ENCODE measurements around the gene PAPLN.

The PAPLN gene

DNA sequence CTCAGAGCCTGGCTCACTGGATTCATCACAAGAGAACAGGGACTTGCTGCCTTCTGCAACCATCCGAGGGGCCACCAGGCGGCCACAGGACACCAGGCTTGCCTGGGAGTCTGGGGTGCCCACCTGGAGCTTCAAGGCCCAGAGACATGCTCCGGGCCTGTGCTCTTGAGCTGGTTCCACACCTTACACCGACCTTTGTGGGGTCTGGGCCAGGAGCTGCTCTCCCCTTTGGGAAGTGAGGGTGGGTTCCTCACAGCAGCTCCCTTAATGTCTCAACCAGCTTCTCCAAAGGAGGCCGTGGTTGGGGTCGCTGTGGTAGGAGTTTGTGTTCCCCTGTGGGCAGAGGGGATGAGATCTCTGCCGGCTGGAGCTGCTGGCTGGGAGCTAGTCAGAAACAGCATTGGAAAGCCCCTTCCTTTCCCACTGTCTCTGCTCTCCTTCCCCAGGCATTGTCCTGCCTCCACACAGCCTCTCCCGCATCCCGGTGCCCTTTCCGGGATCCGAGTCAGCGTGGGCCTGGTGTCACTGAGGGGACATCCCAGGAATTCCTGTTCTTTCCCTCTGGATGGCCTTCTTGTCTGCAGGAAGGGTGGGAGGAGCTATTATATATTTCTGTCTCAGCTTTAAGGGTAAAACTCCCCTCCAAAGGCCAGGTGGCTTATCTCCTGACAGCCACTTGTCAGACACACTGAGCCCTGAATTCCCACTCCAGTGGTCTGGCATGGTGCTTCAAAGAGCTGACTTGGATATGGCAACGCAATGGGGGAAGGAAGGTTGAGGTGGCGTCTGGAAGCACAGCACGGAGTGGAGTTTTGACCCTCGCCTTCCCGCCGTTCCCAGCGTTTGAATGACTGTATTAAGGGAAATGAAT lies 5.1 kb upstream of the PAPLN start:
- no peak for DNase-seq

DNA sequence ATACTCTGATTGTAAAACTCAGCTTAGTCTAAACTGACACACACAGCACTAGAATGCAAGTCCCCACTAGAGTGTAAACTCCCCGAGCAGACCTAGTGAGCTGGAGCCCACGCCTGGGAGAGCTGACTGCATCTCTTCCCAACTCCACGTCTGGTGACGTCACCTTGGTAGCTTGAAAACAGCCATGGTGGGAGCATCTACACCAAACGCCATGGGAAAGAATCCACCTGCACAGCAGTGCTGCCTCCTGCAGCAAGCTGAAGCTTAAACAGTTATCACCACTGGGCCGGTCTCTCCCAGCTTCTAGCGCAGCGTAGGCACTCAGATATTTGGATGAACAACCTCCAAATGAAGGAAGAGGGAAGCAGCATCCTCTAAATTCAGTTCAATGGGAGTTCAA lies 4.3 kb upstream of the PAPLN start:
- no peak for DNase-seq

DNA sequence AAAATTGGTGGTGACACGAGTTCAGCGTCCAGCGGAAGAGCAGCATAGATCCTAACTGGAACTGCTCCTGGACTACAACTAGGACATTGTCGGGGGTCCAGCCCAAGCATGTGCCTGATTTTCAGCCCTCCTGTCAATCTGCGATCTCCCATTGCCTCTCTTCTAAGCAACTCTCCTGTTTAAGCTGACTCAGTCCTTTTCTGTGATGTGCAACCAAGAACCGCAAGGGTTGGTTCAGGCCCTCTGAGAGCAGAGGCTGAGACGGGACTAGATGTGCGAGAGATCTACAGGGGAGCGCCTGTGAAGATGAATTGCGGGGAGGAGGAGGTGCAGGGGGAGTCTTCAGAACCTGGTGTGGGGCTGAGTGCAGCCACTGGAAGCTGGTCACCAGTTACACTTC lies 3.7 kb upstream of the PAPLN start:
- no peak for DNase-seq

DNA sequence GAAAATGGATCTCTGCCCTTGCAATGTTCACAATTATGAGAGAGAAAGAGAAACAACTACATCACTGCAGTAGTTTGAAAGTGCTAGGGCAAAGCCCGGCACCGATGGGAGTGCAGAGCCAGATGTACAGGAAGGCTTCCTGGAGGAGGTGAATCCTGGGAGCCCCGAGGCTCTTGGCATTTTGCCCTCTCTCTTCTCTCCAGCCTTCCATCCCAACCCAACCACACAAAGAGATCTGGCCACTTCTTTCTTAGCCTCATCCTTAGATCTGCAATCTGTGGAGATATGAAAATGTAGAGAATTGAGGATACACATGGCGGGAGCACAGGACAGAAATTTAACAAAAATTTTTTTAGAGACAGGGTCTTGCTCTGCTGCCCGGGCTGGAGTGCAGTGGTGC lies 3.3 kb upstream of the PAPLN start:
- no peak for DNase-seq

DNA sequence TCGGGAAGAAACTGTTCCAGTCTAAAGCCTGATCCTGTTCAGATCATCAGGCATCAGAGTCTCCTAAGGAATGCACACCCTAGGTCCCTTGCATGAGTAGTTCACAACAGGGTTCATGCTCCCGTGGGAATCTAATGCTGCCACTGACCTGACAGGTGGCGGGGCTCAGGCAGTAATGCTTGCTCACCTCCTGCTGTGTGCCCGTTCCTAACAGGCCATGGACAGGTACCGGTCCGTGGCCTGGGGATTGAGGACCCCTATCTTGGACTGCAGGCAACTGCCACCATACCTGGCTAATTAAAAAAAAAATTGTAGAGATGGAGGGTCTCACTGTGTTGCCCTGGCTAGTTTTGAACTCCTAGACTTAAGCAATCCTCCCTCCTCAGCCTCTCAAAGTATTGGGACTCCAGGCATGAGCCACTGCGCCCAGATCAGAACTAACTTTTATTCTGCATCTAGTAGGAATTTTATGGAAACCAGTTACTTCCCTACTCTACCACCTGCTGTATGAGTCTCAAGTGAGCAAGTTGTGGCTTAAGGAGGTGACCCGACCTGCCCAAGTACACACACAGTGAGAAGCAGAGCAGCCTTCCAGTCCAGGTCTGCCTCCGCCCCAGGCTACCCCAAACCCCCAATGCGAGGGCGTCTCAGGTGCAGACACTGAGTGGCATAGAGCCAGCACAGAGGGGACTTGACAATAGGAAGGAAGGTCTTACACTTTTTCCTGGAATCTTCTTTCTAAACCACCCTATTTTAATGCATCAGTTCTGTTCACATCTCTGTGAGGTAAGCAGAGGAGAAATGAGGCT lies 2.5 kb upstream of the PAPLN start:
- no peak for DNase-seq

DNA sequence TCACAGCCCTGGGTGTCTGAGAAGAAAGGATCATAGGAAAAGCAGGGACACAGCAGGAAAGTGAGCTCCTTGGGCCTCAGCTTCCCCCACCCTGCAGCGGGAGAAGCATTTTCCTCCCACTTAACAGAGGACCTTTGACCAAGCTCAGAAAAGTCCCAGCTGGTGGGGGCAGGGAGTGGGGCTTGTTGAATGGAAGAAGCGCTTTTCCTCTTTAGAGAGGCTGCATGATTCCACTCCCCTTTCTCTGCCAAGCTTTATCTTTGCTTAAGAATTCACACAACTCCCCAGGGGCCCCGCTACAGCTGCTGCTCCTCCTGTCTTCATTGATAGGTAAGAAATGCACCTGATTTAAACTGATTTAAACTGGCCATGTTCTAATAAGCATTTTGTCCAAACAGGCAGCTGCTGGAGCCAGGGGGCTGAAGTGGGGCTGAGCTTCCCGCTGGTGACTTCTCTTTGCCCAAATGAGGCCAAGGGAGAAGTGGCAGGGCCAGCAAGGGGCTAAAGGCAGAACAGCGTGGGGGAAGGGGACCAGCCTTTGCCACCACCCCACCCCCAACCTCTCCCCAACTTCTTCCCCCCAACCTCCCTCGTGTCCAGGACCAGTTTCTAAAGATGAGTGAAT lies 1.7 kb upstream of the PAPLN start:
- DNase-seq = no peak

DNA sequence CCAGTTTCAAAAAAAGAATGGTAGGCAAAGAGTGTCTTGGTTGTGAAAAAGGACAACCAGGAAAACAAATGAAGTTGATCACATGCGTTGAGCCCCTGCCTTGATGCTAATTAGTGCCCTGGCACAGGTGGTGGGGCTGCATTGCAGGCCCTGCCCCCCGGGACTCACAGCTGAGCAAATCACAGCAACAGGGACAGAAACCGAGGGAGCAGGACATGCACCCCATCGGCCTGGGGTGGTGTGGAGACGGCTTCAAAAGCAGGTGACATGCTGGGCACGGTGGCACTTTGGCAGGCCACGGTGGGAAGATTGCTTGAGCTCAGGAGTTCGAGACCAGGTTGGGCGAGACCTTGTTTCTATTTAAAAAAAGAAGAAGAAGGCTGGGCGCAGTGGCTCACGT lies 1.1 kb upstream of the PAPLN start:
- DNase-seq = no peak

DNA sequence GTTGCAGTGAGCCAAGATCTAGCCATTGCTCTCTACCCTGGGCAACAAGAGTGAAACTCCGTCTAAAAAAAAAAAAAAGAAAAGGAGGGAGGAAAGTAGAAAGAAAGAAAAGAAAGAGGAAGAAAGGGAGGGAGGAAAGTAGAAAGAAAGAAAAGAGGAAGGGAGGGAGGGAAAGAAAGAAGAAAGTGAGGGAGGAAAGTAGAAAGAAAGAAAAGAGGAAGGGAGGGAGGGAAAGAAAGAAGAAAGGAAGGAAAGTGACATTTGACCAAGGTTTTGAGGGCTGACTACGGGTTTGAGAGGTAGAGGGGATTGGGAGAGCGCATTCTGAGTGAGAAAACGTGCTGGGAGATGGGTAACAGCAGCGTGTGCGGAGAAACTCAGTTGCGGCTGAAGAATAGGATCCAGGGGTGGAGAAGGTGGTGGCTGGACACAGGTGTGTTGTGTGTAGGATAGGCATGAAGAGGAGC lies 521 bp upstream of the PAPLN start:
- no peak for DNase-seq

DNA sequence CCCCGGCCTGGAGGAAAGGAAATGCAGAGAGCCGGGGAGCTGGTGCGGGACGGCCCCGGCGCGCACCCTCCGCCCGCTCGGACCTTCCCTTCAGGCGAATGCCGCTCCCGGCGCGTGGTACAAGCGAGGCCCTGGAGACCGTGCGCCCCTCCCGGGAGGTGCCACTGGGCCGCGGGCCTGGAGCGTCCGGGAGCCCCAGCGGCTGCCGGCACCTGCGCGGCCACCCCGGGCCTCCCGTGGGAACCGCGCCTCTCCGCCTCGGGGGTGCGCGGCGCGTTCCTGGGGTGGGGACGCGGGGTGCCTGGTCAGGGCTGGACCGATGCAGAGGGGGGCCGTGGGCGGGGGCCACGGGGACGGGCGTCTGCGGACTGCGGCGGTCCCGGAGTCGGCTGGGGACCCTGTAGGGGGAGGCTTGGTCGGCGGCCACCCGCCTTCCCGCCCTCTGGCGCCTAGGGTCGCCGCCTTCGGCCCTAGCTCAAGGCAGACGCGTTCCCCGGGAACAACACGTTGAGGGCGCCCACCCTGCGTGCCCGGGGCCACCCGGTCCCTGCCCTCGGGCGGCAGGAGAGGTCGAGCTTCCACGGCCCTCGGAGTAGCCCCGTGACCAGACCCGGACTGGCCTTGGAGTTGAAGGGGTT lies 599 bp downstream of the PAPLN start:
- DNase-seq = no peak

DNA sequence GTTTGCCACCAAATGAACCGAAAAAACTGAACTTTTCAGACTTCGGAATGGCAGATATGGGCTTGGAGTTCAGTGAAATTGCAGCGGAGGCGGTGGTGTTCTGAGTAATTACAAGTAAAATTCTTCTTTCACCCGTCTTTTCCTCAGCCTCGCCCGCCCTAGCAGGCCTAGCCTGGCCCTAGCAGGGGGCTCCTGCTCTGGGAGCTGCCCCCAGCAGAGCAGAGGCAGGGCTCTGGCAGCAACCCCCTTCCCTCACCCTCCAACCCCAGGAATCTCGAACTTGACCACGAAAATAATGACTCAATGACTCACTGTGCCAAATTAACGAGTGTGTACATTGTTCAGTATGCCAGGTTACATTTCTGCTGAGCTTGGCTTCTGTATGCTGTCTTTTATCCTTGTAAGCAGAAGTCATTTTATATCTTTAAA lies 1.1 kb downstream of the PAPLN start:
- DNase-seq = no peak

DNA sequence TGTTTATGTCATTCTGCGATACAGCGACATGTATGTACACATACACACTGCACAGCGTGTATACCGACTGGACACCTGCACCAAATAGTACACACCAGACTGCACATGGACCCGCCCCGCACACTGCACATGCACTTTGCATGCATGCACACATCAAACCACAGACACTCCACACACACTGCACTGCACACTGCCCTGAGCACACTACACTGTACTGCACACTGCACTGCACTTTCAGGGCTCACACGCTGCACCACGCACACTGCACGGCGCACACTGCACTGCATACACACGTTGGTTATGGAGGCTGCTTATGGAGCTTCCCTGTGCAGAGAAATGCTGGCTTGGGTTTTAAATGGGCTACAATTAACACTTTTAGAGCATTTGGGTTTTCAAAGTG lies 1.6 kb downstream of the PAPLN start:
- no peak for DNase-seq

DNA sequence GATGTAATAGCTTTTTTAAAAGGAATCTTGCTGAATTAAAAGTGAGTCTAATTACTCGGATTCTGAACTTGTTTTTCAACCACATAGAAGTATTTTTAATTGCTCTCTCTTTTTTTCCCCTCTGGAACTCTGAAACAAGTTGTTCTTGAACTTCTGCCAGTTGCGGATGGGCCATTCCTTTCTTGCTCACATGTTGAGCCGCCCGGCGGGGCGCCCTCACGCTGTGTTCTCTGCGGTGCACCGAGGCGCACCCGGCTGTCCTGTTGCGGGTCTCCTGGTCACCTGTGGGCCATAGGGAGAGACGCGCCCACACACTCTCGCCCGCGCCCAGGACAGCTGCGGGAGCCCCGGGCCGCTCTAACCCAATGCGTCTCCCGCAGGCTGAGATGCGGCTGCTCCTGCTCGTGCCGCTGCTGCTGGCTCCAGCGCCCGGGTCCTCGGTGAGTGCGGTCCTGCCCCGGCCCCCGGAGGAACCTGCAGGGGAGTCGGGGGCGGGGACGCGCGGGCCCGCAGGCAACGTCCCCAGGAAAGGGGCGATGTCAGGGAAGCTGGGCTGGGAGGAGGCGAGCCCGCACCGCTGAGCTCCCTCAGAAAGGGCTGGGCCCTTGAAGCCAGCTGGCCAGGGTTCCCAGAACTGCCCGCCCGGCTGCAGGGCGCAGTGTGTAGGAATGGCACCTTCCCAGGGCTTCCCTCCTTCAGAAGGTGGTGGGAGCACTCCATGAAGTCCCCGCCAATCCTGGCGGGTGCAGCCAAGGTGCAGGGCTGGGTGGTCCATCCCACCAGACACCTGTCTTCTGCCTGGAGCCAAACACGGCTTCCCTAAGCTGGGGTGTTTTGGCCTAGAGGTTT lies 2.3 kb downstream of the PAPLN start:
- no peak for DNase-seq

DNA sequence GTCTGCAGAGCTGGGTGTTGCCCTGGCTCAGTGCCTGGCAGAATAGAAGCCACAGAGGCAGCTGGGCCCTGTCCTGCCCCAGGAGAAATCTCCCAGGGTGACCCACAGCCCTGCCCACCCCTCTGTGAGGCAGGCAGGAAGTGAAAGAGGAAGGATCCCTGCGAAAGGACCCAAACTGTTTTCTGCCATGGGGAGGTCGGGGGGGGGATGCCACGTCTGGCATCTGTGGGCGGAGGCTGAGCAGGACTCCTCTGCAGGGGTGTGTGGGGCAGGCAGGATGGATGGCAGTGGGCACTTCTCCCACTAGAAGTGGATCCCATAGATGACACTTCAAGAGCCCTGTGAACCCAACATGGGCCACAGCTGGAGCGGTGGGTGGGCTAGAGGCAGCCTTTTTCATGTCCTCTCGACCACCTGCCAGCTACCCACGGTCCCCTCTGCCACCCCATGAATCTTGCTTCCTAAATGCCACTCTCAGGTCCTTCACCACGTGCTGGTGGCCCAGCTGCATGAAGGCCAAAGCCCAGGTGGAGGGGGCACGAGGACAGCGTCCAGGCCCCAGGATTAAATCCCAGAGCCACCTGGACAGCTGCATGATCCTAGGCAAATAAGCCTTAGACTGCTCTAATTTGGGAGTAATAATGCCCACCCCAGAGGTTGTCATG lies 3.6 kb downstream of the PAPLN start:
- DNase-seq = peak; percentile 20

DNA sequence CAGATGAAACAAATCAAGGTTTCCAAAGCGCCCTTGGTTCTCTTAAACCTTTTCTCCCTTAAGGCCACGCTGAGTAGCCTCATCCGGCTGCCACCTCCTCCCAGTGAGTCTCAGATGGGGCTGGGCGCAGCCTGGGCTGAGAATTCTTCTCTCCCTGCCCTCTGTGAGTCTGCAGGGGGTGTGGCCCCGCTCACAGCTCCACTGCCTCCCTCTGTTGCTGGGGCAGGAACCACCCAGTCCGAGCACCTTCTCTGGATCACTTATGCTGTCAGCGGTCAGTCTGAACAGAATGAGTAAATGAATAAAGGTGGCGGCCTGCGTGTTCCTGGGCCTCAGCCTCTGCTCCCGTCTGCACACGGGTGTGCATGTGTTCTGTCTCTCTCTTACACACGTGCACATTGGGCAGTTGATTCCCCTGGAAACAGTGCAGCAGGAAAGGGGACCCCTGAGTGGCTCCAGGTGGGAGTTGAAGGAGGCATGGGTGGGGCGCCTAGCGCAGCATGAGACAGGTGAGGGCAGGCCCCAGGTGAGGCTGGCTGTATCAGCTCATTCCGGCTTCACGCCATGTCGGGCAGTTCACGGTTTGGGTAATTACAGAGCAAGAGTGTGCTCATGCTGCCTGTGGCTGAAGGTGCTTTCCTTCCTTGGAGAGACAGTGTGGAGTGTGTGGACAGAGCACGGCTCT lies 4.3 kb downstream of the PAPLN start:
- DNase-seq = no peak

DNA sequence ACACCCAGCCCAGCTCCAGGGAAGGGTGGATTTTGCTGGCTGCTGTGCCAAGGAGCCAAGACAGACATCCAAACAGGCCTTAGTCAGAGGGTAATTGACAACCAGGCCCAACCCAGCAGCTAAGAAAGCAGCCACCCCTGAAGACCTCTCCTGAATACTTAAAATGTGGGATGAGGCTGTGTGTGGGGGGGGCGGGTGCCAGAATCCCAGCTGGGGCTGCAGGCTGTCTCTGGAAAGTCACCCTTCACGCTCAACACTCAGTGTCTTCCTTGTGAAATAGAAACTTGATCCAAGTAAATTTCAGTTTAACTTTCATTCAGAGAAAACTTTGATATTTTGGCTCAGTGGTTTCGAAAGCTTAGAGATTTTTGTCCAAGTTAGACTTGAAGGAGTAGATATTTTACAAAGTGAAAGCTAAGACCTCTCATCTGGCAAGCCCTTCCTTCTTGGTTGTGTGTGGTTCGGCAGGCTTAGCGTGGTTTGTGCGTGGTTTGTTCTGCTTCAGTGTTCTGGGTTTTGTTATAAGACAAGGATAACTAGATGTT lies 5.1 kb downstream of the PAPLN start:
- no peak for DNase-seq

DNA sequence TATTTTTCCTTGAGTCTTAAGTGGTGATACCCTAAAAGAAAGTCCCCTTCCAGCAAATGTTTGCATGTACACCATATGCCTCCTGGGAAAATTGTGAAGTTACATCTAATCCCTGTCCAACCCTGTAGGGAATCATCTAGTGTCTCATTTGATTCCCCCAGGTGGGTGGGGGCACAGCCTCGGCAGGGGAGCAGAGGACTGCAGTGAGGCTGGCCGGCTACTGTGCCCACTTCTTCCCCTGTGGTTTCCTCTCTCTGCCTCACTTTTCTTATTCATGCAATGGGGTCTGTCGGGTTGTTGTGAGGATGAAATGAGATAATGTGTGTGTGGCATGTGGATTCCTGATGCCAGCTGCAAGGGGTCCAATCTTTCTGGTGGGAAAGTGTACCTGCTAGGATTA lies 6.0 kb downstream of the PAPLN start:
- no peak for DNase-seq

DNA sequence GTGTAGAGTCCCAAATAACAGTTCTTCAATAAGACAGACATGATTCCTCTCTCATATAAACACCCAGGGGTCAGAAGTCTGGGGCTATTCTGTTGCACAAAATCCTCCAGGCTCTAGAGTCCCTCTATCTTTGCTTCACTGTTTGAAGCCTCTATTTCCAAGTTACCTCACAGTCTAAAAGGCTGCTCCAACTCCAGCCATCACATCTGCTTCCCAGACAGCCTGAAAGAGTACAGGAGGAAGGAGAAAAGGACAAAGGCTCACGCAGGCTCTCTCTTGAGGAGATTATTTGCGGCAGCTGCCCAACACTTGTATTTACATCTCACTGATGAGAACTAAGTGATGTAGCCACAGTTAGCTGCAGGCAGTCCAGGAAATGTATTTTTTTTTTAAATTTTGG lies 6.4 kb downstream of the PAPLN start:
- DNase-seq = no peak

DNA sequence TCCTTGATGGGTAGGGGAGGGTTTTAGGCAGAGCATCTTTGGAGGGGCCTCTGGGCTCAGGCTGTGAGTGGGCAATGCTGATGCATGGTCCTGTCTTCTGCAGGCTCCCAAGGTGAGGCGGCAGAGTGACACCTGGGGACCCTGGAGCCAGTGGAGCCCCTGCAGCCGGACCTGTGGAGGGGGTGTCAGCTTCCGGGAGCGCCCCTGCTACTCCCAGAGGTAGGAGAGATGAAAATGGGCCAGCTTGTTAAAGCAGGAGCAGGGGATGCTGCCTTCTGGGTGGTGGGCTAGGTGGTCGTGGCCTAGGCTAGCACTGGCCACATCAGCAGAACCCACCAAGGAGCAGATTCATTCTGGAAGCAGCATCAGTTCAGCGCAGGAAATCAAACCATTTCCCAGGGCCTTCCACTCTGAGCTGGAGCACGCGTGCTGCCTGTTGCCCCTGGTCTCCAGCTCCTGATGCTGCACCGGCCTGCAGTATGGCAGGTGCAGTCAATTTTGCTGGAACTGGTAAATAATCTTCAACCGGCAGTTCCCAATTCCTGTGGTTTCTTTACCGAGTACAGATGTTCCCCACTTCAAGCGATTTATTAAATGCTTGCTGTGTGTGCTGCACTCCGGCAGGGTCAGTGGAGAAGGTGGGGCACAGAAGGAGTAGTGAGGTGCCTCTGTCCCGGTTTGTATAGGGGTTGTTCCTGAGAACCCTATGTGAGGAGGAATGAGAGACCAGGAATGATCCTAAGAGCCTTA lies 7.4 kb downstream of the PAPLN start:
- DNase-seq = no peak

DNA sequence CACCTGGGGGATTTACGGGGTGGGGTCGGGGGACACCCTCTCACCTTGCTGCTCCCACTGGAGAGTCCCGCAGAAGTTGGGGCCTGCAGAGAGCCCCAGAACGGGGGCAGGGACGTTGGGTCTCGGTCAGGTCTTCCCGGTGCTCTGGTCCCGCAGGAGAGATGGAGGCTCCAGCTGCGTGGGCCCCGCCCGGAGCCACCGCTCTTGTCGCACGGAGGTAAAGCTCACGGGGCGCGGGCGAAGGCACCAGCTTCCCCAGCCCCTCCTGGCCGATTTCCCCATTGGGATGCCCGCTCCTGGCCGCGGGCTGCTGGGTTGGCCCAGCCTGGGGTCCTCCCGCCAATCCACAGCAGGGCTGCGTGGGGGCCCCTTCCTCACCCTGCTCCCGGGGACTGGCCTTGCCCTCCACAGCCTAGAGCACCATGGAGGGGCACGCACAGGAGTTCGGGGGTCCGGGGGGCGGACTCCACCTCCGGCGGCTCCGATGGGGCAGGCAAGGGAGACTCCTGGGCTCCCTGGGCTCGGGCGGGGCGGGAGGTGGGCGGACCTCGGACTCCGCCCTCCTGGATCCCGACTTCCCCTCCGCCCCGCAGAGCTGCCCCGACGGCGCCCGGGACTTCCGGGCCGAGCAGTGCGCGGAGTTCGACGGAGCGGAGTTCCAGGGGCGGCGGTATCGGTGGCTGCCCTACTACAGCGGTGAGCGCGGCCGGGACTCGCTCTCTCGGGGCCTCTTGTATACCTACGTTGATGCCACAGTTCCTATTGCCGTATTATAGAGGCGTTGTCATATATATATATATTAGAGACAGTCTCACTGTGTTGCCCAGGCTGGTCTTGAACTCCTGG lies 8.4 kb downstream of the PAPLN start:
- DNase-seq = peak; percentile 50

All from CD4-positive, alpha-beta T cell treated with Interferon gamma for 1 hour (primary cell).